Skeletal muscle cell (primary cell): ENCODE data around the gene PDSS2.

Experiments
- DNase-seq: peaks from one replicate; pipeline ENCODE4 v3.0.0-alpha.2; 2010; ENCODE audit warnings: low read depth
- H3K4me3 ChIP-seq: 2 replicates; pipeline ENCODE4 v1.5.1; 2011; ENCODE audit warnings: low read depth, mild to moderate bottlenecking, control low read depth, low read length, moderate library complexity

Gene PDSS2, protein sequence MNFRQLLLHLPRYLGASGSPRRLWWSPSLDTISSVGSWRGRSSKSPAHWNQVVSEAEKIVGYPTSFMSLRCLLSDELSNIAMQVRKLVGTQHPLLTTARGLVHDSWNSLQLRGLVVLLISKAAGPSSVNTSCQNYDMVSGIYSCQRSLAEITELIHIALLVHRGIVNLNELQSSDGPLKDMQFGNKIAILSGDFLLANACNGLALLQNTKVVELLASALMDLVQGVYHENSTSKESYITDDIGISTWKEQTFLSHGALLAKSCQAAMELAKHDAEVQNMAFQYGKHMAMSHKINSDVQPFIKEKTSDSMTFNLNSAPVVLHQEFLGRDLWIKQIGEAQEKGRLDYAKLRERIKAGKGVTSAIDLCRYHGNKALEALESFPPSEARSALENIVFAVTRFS

DNA sequence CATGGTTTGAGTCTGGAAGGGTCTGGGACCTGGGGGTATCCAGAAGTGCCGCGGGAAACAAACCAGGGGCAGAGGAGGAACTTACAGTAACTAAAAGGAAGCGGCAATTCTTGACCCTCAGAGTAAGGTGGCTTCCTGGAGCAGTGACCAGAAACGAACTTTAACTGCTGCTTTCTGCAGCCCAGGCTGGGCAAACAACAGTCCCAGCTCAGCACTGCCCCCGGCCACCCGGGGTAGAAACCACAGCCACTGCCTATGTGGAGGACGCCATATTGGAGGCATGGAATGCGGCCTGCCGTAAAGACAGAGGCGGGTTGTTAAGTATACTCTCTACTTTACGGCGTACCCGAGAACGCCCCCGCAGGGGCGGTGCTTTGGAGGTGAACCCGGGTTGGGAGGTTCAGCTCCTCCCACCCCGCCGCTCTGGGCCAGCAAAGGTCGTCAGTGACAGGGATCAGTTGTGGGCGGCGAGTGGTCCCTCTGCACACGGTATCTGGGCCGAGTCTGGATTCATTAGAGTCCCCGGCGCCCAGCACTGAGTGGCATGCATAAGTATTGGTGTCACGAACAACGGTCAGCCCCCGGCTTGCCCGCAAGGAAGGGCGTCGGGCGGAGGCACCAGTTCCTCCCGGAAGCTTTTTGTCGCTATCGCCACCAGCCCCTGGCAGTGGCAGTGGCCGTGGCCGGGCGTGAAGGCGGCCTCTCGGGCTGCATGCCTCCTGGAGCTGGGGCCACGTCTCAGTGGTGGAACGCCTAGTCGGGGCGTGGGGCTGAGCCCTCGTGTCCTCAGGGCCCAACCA lies at the start of gene PDSS2:
Gene PDSS2 (minus strand): TSS at position 282 of the 800 bp plus-strand sequence. CDS start 279 bp downstream, at position 3.
- peak within 1 kb of the TSS; percentile 83 for H3K4me3 ChIP-seq

DNA sequence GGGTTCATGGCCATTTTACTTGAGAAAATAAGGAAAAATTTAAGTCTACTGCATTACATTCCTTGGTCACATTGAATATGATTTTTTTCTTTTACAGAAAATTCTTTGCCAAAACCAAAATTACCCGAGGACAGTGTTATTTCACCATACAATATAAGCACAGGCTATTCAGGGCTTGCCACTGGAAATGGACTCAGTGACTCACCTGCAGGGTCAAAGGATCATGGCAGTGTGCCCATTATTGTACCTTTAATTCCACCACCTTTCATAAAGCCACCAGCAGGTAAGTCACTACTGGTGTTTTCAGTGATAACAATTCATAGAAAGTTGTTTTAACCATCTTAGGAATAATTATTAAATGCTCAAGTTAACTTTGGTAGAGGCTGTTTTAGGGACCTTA lies 46.8 kb upstream of the PDSS2 start:
- no peak for DNase-seq
- no peak overlapping the region for H3K4me3 ChIP-seq

More for the DNA sequence above, at the start of gene PDSS2:
- DNase-seq, result peak; percentile 84

DNA sequence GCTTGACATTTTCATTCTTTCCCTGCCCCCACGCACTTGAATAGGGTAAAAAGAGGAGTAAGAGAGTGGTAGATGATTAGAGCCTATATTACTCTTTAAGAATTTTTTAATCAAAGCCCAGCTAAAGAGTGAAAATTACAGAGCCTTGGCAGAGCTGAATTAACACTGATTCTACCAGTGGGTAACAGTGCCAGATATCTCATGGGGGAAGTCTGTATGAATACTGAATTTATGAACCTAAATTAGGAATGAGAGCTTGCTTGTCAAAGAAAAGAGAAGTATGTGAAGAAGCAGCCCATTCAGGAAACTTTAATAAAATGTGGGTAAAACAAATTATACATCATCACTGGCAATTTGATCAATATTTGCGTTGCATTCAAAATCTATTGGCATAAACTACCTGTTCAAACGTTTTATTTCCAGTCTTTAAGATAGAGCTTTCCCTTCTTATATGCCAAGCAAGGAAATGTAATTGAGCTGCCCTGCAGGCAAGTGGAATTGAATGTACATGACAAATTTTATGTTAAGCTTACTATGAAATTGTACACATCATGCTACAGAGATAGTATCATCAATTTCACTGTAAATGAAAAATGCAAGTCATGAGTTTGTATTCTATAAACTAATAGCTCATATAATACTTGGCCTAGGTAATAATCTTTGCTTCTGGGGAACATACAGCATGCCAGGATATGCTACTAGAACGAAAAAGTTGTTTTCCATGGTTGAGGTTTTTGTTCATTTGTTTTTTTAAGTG lies 45.1 kb upstream of the PDSS2 start:
- DNase-seq, result no peak
- H3K4me3 ChIP-seq, result no peak overlapping the region

DNA sequence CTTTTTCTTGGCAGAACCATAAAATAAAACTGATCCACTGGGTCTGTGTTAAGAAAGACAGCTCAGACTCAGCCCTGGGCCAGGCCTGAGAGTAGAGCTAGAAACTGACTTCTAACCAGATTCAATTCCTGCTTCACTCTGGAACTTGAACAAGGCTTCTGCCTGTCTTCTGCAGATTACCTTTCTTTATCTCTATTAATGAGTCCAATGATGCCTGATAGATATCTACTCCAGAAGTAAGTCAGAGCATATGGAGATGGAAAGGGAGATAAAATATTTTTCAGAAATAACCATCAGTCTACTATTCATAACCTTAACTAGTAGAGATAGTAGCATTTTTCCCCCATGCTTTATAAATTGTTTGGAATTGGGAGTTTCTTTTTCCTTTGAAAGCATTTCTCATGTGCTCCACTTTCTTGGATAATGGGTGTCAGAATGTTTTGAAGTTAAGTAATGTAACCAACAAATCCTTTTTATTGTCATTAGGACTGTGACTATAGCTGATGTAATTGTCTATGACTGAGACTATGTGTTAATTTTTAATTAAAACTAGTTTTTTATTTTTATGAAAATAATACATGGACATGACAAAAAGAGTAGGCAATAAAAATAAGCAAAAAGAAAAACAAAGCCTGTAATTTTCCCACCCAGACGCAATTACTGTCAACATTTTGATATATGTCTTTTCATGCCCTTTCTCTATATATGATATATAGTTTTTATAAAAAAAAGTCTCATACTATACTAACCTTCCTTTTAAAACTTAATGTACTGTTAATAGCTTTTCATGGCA lies 37.7 kb upstream of the PDSS2 start:
- DNase-seq, result no peak
- H3K4me3 ChIP-seq, result no peak overlapping the region

DNA sequence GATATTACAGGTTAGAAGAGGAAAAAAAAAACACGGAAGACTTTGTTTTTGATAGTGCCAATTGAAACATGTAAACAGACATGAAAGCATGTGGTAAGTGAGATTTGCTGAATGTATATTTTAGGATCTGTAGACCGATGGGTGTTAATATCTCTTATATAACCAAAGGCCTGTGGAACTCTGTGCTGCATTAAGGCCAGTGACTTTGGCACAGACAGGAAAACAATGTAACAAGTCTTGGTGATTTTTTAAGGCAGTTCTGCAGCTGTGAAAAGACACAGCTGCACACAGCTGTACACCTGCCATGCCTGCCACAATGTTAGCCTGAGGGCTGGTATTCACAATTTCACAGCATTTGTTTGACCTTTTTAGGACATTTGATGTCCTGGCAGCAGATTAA lies 36.6 kb upstream of the PDSS2 start:
- DNase-seq, result no peak
- H3K4me3 ChIP-seq, result no peak overlapping the region

DNA sequence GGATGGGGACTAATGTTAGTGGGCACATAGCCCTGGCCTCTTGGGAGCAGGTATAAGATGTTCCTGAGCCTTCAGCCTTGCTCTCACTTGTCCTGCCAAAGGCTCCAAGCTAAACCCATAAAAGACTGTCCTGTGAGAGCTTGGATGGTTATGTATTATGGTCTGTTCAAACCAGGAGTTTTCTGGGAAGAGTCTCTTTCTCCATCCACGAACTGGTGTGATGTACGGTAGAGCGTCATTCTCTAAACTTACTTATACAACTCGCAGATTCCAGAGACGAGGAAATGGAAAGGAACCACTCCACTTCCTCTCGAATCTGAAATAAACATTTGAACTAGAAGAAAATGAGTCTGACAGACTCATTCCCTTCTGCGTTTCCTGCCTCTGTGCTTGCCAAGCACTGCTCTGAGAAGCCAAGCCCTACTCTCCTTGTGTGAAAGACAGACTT lies 35.9 kb upstream of the PDSS2 start:
- no peak for DNase-seq
- H3K4me3 ChIP-seq, result peak overlapping the region; percentile 7

DNA sequence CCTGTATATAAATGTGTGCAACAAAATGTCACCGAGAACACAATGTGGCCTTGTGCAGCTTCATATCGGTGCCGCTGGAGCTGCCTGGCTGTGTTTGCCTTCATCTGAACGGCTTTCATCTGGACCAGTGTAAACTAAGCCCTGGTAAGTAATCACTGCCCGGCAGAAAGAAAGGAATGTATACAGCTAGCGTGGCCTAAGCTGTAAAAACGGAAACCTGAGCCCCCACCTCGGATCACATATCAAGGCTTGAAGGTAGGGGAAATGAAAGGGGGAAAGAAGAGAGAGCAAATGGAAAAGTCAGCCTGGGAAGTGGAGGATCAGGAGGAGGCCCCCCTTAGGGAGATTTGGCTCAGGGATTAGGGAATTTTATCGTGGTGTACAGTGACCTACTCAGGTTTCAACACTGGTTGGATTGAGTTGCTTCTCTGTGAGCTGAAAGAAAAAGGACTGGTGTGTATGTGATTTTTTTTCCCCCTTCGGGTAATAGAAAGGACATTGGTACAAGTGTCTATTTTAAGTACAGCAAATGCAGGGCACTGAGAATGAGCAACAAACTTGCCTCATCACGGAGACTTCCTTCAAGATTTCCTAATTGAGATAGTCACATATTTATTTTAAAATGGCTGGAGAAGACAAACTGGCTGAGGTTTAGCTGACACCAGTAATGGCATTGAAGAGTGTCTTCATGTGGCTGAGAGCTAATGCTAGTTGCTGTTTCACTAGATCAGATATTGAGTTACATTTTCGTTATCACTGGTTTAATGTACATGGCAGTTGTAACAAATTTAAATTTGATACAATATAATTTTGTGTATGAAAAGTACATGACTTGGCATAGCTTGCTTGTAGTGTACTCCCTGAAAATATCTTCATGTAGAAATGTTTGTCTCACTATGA lies 34.0 kb upstream of the PDSS2 start:
- no peak for DNase-seq
- H3K4me3 ChIP-seq, result peak overlapping the region; percentile 70

DNA sequence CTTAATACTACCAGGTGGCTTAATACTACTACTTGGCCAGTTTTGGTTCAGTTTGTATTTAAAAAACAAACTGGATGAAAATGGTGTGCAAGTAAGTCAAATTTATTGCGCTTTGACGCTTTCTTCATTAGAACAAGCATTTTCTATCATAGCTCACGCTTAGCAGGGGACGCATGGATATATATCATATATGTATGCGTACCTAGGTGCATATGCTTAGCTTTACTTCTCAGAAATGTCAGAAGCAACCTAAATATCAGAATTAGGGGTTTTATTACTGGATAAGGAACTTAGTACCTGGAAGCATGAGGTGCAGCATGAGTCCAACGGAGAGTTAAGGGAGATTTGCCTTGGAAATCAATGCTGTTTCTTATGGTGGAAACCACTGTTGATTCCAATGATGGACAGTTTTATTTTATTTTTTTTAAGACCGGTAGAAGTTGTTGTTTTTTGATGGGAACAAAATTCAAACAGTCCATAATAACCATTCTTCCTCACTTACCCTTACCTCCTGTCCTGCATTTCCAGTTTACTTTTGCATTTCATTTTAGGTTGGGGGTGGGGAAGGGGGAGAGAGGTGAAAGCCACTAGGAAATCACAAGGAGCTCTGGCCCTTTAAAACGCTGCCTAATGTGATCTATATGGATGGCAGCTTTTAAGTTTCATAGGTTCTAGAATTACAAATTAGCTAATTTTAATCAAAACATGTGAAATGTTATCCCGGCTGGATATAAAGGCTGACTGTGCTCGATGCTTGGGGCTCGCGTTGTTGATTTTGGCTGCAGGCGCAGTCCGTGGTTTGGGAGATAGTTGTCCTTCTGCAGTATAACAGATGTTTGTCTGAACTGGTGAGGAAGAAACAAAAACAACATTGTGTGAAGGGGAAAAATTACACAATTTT lies 32.6 kb upstream of the PDSS2 start:
- peak overlapping the region; percentile 70 for H3K4me3 ChIP-seq
- peak; percentile 63 for DNase-seq

DNA sequence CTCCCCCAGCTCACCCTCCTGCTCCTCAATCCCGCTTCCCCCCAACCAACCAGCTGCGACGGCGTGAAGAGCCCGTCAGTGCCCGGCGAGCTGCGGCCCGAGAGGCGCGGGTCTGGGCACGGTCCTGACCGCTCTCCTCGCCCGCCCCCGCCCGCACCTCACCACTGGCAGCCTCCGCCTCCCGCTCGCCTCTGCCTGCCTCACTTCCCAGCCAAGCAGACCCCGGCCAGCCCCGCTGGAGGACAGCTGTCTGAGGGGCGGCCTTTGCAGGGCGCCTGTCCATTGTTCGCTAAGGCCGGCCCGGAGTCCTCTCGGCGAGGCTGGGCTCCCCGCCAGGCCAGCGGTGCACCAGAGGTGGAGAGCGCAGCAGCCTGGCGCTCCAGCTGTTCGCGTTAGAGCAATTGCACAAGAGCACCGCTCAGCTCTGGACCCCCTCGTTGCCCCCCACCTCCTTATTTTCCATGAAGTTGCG lies 31.8 kb upstream of the PDSS2 start:
- no peak for DNase-seq
- H3K4me3 ChIP-seq, result peak overlapping the region; percentile 70

DNA sequence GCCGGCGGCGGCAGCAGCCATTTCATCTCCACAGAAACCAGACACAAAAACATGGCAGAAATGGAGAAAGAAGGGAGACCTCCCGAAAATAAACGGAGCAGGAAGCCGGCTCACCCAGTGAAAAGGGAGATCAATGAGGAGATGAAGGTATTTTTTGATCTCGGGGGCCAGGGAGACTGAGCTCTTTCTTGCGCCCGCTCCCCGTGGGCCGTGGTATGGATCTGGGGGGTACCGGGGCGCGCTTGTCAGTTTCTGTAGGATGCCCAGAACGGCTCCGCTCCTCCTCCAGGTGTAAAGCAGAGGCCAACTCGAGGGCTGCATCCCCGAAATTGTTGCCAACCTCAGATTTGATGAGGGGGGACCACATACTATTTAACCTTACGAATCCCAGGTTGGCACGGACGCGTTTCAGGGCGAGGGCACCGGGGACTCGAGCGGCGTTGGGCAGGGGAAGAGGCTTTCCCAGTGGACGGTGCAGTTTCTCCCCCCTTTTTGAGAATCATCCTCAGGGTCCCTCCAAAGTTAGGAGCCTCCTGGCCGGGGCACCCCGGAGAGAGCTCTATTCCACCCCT lies 31.3 kb upstream of the PDSS2 start:
- no peak for DNase-seq
- peak overlapping the region; percentile 70 for H3K4me3 ChIP-seq

DNA sequence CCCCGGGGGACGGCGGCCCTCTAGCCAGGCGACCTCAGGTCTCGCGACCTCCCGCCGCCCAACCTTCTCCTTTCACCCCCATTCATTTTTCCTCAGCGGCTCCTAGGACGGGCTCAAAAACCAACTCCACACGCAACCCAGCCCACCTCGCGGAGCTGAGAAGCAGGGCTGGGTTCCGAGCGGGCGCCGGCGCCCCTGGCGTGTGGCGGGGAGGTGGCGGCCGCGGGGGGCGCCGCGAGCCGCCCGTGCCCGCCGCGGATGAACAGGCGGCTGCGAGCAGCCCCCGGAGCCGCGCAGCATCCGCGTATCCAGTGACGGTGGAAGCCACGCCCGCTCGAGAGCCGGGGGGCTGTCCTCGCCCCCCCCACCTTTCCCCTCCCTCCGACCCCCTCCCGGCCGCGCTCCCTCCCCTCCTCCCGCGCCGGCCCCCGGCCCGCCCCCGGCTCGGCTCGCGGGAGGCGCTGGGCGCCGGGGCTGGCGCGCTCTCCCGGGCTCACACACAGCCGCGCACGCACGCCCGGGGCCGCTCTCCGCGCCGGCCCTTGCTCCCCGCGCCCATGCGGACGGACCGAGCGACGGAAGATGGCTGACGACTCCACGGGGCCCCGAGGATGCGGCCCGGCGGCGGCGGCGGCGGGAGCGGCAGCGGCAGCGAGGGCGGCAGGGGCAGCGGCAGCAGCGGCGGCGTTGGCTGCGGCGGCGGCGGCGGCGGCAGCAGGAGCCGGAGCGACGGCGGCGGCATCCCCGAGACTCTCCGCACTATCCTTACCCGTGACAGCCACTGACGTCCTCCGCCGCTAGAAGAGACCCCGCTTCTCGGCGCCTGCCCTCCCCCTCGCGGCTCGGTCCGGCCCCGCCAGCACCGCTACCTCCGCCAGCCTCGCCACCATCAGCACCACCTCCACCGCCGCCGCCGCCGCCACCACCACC lies 30.5 kb upstream of the PDSS2 start, which contains the start of gene SOBP:
Gene SOBP (plus strand): TSS at position 482 of the 930 bp plus-strand sequence. CDS start 500 bp downstream, outside the sequence.
- H3K4me3 ChIP-seq, result peak within 1 kb of the TSS; percentile 70
- DNase-seq, result no peak

DNA sequence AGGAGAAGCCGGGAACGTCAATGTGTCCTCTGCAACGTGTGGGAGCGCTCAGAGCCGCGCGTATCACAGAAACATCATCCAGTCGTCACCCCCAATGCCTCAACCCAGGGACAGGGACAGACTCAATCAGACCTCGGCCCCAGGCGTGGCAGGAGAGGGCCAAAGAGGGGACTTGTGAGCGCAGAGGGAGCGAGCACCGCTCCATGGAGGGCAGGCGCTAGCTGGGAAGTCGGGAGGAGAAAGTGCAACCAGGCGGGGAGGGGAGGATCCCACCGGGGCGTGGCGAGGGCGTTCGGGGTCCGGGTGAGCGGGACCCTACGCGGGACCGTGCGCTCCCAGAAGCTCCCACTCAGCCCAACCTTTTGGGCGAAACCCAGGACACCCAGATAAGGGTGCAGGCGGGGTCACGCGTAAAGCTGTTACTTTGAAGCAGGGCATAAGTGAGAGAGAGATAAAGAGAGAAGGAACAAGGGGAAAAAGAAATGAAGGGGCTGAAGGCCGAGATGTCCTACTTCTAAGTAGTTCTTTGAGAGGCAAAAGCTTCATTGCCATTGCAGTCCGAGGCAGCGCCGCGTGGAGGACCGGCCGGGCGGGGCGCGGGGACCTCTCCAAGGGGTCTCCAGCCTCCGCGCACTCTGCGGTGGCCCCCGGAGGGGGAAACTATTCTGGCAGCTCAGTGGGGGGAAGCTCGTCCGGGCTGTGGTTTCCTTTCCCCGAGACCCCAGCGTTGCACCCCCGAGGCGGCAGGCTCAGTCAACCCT lies 29.7 kb upstream of the PDSS2 start:
- DNase-seq, result no peak
- H3K4me3 ChIP-seq, result peak overlapping the region; percentile 70

DNA sequence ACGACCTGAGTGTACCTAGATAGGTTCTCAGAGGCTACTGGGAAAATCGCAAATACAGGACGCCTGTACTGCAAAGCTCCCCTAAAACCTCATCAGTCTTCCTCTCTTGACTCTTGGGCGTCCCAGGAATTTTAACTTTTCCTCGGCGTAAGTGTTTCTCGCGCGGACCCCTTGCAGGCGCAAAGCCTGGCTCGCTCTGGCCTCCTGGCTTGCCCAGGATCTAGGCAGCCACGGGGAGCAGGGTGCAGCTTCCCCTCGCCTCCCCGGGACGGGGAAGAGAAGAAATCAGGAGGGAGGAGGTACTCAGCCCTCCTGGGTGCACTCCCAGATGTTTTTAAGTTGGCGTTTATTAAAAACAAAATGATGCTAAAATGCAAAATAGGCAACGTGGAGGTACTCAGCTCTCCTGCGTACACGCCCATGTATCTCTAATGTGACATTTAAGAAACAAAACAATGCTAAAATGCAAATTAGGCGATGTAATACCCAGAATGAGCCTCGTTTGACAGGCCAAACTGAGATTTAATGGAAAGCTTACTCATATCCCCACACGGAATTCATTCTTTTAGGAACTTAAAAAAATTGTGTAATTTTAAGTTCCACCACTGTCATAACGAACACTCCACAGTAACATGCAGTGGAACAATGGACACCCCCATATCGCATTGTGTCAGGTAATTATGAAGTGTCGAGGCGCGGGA lies 29.0 kb upstream of the PDSS2 start:
- H3K4me3 ChIP-seq, result peak overlapping the region; percentile 70
- DNase-seq, result no peak

DNA sequence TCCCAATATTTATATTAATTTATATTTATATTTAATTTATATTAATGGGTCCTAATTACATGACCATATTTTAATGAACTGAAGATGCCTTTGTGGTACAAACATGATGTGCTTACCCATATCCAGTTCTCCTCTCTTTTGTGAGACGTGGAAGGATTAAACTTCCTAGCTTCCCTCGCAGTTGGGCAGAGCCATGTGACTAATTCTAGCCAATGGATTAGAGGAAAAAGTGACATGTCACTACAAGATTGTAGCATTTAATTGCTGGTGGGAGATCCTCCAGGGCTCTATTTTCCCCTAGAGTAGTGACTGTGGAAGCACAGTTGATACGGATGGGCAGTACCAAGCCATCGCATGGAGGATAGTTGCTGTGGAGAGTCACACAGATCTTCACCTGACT lies 25.8 kb upstream of the PDSS2 start:
- no peak for DNase-seq
- no peak overlapping the region for H3K4me3 ChIP-seq
